HFFc6 (cell line): ENCODE results near the gene SRGAP3. TPM values are rescaled to one million over a fixed set of nuclear protein-coding genes. Genes with fewer than 3 reads are reported as not detected.

ENCODE experiments used
- DNase-seq: peaks from one replicate; pipeline ENCODE4 v3.0.0-alpha.2; 2018
- H3K27ac Mint-ChIP-seq: 2 replicates; pipeline ENCODE4 v1.8.0; 2020; ENCODE audit warnings: mild to moderate bottlenecking, mixed read lengths
- H3K27me3 Mint-ChIP-seq: 2 replicates; pipeline ENCODE4 v1.8.0; 2021; ENCODE audit warnings: mild to moderate bottlenecking, moderate library complexity, mixed read lengths; ENCODE audit not compliant: insufficient read depth
- H3K36me3 Mint-ChIP-seq: 2 replicates; pipeline ENCODE4 v1.8.0; 2021; ENCODE audit warnings: low read depth, mixed read lengths
- H3K4me1 Mint-ChIP-seq: 2 replicates; pipeline ENCODE4 v1.8.0; 2020; ENCODE audit warnings: low read depth, mixed read lengths
- H3K4me3 Mint-ChIP-seq: 2 replicates; pipeline ENCODE4 v1.8.0; 2020; ENCODE audit warnings: mild to moderate bottlenecking, moderate library complexity, mixed read lengths
- H3K9me3 Mint-ChIP-seq: 2 replicates; pipeline ENCODE4 v1.8.0; 2020; ENCODE audit warnings: mild to moderate bottlenecking, mixed read lengths
- CTCF ChIP-seq: fragments of 200-600 bp; sonication (generic); IDR thresholded peaks from 2 replicates; pipeline ENCODE4 v1.5.0; 2021; ENCODE audit warnings: antibody characterized with exemption, mild to moderate bottlenecking
- total RNA-seq, 6 experiments: library from RNA; stranded (reverse); fragmentation: NEBNext Ultra II Directional; extraction: Animal tissue kit (Norgen Biotek cat#: 25700); gene quantifications; 2 replicates in 1 of 6; 3 replicates in 5 of 6; pipeline ENCODE4 v1.2.3, GENCODE V29; 2021

Gene SRGAP3
- total RNA-seq, 6 experiments from 2014 or later, result 0.23 to 0.92 (median 0.77) TPM

DNA sequence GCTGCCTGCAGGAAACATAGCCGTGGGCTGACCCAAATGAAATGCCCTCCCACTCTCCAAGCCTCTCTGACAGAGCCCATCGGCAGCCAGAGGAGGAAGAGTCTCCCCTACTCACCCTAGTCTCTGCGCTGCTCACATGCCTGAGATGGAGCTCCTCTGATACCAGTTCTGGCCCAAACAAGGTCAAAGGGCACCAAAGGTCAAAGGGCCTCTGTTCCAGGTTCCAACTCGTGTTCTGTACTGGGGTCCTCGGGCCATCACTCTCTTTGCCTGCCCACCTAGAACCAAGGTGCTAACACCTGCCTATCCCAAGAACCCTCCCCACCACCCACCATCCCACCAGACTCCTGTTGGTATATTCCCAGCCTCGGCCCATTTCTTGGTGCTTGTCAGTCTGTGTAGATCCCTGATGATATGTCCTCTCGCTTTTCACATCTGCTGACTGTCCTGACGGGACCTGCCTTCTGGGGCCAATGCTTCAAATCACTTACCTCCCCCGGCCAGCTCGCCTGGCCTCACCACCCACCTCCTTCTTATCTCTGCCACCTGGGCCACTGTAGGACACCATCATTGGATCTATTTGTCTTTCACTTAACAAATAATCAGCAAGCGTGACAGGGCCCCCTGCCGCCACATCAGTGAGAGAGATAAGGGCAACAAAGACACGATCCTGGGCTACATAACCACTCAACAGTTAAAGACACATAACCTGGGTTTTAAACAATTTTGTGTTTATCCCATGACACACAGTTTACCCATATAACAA, 90.4 kb downstream of the SRGAP3 start:
- no peak overlapping the region for H3K27ac Mint-ChIP-seq
- DNase-seq, result no peak
- no peaks in the 10 kb centered on the region for H3K36me3 Mint-ChIP-seq
- H3K27me3 Mint-ChIP-seq, result peaks cover 39% of the 10 kb centered on the region
- H3K9me3 Mint-ChIP-seq, result no peaks in the 10 kb centered on the region
- no peak for TF ChIP-seq CTCF
- peaks cover 3% of the 10 kb centered on the region for H3K4me1 Mint-ChIP-seq
- no peak overlapping the region for H3K4me3 Mint-ChIP-seq

GRCh38 chr3:9157651-9158362, 91.6 kb downstream of the SRGAP3 start:
- no peak for DNase-seq
- Mint-ChIP-seq H3K36me3 (no peaks in the 10 kb centered on the region), H3K4me1 (peaks cover 6% of the 10 kb centered on the region), H3K4me3 (no peak overlapping the region), H3K27me3 (peaks cover 37% of the 10 kb centered on the region), H3K27ac (no peak overlapping the region), H3K9me3 (no peaks in the 10 kb centered on the region)
- TF ChIP-seq CTCF, result no peak

- no peaks in the 10 kb centered on the region for H3K36me3 Mint-ChIP-seq
- DNase-seq, result no peak
- no peaks in the 10 kb centered on the region for H3K9me3 Mint-ChIP-seq
- H3K27ac Mint-ChIP-seq, result no peak overlapping the region
- no peak for TF ChIP-seq CTCF
- peaks cover 7% of the 10 kb centered on the region for H3K4me1 Mint-ChIP-seq
- H3K4me3 Mint-ChIP-seq, result no peak overlapping the region
- peaks cover 32% of the 10 kb centered on the region for H3K27me3 Mint-ChIP-seq
These were observed 92.8 kb downstream of the SRGAP3 start for GRCh38 chr3:9156604-9157003.

DNA sequence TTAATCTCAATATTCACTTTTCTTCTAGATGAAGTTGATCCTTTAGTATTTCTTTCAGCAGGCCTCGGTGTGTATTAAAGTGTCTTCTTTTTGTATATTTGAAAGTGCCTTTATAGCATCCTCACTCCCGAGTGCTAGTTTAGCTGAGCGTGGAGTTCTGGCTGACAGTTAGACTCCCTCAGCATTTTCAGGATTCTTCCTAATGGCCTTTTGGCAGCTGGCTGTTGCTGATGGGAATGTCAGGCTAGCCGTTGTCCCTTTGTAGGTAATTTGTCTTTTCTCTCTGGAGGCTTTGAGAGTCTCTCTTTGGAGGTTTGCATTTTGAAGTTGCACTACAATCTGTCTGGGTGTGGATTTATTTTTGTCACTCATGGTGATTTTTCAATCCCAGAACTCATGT, 94.4 kb downstream of the SRGAP3 start:
- no peak overlapping the region for H3K27ac Mint-ChIP-seq

More for the DNA sequence above, 94.4 kb downstream of the SRGAP3 start:
- Mint-ChIP-seq H3K36me3 (no peaks in the 10 kb centered on the region), H3K4me3 (no peak overlapping the region), H3K27me3 (peaks cover 39% of the 10 kb centered on the region), H3K4me1 (peaks cover 16% of the 10 kb centered on the region), H3K9me3 (no peaks in the 10 kb centered on the region)
- DNase-seq, result no peak
- no peak for TF ChIP-seq CTCF
